Measurements from ENCODE around the gene TMEM30A. TPM values are rescaled to one million over a fixed set of nuclear protein-coding genes. Genes with fewer than 3 reads are reported as not detected.
A peak's percentile ranks its signal among the peaks of the same experiment; 100 is the strongest.

Gene TMEM30A
- total RNA-seq, 4 donors from 2014 or later, result 25.6 to 51.5 (median 37.9) TPM

DNA sequence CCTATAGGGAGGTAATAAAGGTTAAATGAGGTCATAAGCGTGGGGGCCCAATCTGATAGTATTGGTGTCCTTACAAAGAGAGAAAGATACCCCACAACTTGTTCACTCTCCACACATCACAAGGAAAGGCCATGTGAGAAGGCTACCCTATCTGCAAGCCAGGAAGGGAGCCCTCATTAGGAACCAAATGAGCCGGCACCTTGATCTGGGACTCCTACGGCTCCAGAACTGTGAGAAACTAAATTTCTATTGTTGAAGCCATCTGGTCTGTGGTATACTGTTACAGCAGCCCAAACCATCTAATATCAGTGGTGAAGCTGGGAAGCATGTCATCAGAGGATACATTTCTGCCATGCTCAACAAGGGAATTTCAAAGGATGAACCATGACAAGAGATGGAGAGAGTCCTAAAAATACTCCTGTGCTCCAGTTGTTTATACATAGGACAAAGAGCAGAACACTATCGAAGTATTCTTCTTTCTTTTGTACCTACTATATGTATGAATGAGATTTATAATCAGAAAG is 51.4 kb downstream of the TMEM30A start:
- no peaks in the 10 kb centered on the region for H3K4me1 ChIP-seq
- H3K36me3 ChIP-seq, result peaks cover 0 to 21% (median 0%) of the 10 kb centered on the region in 3 donors
- no peaks in the 10 kb centered on the region for H3K9me3 ChIP-seq
- no peaks in the 10 kb centered on the region for H3K27me3 ChIP-seq
- no peak for DNase-seq
- TF ChIP-seq, protein P1, sequence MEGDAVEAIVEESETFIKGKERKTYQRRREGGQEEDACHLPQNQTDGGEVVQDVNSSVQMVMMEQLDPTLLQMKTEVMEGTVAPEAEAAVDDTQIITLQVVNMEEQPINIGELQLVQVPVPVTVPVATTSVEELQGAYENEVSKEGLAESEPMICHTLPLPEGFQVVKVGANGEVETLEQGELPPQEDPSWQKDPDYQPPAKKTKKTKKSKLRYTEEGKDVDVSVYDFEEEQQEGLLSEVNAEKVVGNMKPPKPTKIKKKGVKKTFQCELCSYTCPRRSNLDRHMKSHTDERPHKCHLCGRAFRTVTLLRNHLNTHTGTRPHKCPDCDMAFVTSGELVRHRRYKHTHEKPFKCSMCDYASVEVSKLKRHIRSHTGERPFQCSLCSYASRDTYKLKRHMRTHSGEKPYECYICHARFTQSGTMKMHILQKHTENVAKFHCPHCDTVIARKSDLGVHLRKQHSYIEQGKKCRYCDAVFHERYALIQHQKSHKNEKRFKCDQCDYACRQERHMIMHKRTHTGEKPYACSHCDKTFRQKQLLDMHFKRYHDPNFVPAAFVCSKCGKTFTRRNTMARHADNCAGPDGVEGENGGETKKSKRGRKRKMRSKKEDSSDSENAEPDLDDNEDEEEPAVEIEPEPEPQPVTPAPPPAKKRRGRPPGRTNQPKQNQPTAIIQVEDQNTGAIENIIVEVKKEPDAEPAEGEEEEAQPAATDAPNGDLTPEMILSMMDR (IDR thresholded peaks at IDR 0.05), result no peak
- no peak for TF ChIP-seq POLR2A (IDR thresholded peaks at IDR 0.05)
- H3K27ac ChIP-seq, result no peak overlapping the region
- no peak overlapping the region for H3K4me3 ChIP-seq

DNA sequence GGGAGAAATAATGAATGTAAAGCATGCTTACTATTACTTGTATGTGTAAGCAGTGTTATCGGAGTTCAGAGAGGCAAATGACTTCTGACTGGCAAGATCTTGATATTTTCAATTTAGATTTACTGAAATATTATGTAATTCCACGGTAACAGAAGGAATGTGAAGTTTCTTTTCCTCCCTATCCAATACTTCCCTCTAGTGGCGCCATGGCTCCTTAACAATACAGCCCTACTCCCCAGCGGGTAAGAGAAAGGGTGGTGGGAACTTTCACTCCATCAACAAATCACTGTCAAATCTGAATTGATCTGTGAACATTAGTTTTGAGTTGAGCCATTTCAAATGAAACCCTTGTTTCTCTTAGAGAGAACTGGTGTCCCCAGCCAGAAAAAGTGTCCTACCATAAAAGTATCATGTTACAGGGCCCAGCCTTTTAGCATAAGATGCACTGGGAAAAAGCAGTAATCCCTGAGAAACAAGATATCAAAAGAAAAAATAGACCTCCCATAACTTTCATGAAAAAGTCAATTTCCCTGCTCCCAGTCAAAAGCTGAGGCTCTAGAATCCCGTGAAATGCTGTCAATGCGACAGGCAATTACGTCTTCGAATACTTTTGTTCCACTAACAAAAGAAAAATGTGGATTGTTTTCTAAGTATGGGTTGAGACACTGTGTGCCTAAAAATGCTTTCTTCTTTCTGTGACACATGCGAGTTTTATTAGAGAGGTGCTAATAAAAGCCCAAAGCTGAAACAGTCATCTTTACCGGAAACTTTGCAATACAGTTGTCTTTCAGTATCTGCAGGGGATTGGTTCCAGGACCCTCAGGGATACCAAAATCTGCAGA is 53.9 kb downstream of the TMEM30A start:
- no peaks in the 10 kb centered on the region for H3K27me3 ChIP-seq
- H3K4me1 ChIP-seq, result no peaks in the 10 kb centered on the region
- TF ChIP-seq, protein P1 (IDR thresholded peaks at IDR 0.05), result peak; percentile 11 to 81 (median 56)
- TF ChIP-seq POLR2A (IDR thresholded peaks at IDR 0.05), result no peak
- H3K4me3 ChIP-seq, result no peak overlapping the region
- peak in 1 of 3 donors; percentile 59 for DNase-seq
- H3K36me3 ChIP-seq, result no peaks in the 10 kb centered on the region
- no peaks in the 10 kb centered on the region for H3K9me3 ChIP-seq
- H3K27ac ChIP-seq, result no peak overlapping the region

DNA sequence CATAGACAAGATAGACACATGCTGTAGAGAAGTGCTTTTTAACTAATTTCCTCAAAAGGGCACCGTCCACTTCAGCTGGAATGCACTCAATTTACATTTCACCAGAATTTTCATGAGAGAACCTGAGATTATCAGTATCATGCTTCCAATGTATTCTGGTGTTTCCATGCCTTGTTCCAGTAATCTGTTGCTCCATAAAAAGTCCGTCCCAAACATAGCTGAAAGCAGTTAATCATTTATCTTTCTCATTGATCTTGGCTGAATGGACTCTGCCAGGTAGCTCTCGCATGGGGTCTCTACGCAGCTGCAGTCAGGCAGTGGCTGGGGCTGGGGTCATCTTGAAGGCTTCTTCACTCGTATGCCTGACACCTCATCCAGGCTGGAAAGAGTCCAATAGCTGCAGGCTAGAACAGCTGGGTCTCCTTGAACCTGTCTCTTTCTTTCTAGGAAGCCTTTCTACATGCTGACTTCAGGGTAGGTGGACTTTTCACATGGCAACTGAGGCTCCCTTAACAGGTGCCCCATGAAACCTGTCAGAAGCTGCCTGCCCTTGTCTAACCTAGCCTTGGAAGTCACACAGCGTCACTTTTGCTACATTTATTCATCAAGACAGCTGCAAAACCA is 60.2 kb downstream of the TMEM30A start:
- no peak overlapping the region for H3K27ac ChIP-seq
- H3K4me1 ChIP-seq, result no peaks in the 10 kb centered on the region
- H3K36me3 ChIP-seq, result no peaks in the 10 kb centered on the region
- TF ChIP-seq, protein P1 (IDR thresholded peaks at IDR 0.05), result no peak
- TF ChIP-seq POLR2A (IDR thresholded peaks at IDR 0.05), result no peak
- no peaks in the 10 kb centered on the region for H3K27me3 ChIP-seq
- no peak overlapping the region for H3K4me3 ChIP-seq
- H3K9me3 ChIP-seq, result no peaks in the 10 kb centered on the region
- no peak for DNase-seq

DNA sequence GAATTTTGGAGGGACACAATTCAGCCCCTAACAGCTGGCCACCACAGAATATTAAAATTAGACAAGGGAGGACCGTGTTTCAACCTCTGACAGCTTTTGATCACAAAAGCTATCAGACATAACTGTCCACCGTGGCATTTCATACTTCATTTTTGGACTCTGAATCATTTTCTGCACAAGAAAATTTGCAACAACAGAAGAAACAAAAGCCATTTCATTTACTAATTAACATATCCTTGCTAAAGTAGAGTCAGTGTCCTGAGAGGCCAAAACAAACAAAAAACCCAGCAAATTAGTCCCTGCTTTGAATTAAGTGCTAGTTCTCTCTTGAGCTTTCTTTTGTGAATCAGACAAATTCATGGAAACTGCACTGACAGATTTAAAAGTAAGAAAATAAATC is 61.2 kb downstream of the TMEM30A start:
- H3K9me3 ChIP-seq, result no peaks in the 10 kb centered on the region
- H3K4me3 ChIP-seq, result no peak overlapping the region
- no peak for DNase-seq
- no peak overlapping the region for H3K27ac ChIP-seq
- TF ChIP-seq, protein P1 (IDR thresholded peaks at IDR 0.05), result no peak
- no peak for TF ChIP-seq POLR2A (IDR thresholded peaks at IDR 0.05)
- no peaks in the 10 kb centered on the region for H3K4me1 ChIP-seq
- no peaks in the 10 kb centered on the region for H3K27me3 ChIP-seq
- H3K36me3 ChIP-seq, result no peaks in the 10 kb centered on the region

DNA sequence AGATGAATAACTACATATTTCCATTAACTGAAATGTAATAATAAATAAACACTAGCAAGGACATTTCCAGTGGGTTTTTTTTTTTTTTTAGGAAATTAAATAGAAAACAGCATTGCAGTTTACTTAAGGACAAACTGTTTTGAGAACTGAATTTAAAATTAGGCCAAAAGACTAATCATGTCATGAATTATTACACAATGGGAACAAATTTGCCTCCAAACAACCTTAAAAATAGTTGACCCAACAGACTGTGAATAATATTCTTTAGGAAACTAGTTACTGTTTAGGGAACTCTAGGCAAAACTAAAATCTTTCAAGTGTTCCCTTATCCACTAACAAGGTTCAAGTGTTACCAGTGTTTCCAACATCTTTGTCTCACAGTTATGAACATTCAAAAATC is 62.3 kb downstream of the TMEM30A start:
- no peaks in the 10 kb centered on the region for H3K4me1 ChIP-seq
- DNase-seq, result no peak

More for the DNA sequence above, 62.3 kb downstream of the TMEM30A start:
- H3K27me3 ChIP-seq, result no peaks in the 10 kb centered on the region
- no peak overlapping the region for H3K4me3 ChIP-seq
- H3K9me3 ChIP-seq, result no peaks in the 10 kb centered on the region
- no peak for TF ChIP-seq POLR2A (IDR thresholded peaks at IDR 0.05)
- TF ChIP-seq, protein P1 (IDR thresholded peaks at IDR 0.05), result no peak
- no peaks in the 10 kb centered on the region for H3K36me3 ChIP-seq
- H3K27ac ChIP-seq, result no peak overlapping the region
